AG10803 (cell line): ENCODE data around the gene ARHGAP44.

ENCODE experiments used
- DNase-seq: peaks from one replicate; pipeline ENCODE4 v3.0.0; 2010; ENCODE audit warnings: low read depth
- H3K4me3 ChIP-seq: 2 replicates; pipeline ENCODE4 v1.5.1; 2011; ENCODE audit warnings: mild to moderate bottlenecking, low read length, control low read depth
- TF ChIP-seq, protein P1 (sequence below): conservative IDR thresholded peaks from 2 replicates; pipeline ENCODE4 v1.5.1; 2011; ENCODE audit warnings: mild to moderate bottlenecking, low read length, control low read depth, inconsistent platforms

ARHGAP44 gene

DNA sequence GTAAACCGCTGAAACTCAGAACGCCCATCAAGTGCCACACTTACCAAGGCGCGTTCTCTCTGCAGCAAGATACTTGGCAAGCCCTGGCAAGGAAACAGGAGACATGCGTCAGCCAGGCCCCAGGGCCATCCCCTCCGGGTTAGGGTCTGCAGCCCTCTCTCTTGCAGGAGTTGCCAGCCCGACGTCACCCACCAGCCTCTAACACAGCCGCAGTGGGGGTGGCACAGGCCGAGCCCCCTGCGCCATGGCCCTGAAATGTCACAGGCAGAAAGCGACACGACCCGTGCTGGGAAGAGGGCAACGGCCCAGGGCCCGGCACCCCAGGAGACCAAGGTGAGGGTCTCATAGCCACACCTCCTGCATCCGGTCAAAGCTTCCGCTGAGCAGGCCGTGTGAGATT, 206.6 kb downstream of the ARHGAP44 start:
- no peak overlapping the region for H3K4me3 ChIP-seq
- TF ChIP-seq, protein P1, sequence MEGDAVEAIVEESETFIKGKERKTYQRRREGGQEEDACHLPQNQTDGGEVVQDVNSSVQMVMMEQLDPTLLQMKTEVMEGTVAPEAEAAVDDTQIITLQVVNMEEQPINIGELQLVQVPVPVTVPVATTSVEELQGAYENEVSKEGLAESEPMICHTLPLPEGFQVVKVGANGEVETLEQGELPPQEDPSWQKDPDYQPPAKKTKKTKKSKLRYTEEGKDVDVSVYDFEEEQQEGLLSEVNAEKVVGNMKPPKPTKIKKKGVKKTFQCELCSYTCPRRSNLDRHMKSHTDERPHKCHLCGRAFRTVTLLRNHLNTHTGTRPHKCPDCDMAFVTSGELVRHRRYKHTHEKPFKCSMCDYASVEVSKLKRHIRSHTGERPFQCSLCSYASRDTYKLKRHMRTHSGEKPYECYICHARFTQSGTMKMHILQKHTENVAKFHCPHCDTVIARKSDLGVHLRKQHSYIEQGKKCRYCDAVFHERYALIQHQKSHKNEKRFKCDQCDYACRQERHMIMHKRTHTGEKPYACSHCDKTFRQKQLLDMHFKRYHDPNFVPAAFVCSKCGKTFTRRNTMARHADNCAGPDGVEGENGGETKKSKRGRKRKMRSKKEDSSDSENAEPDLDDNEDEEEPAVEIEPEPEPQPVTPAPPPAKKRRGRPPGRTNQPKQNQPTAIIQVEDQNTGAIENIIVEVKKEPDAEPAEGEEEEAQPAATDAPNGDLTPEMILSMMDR = no peak
- no peak for DNase-seq

DNA sequence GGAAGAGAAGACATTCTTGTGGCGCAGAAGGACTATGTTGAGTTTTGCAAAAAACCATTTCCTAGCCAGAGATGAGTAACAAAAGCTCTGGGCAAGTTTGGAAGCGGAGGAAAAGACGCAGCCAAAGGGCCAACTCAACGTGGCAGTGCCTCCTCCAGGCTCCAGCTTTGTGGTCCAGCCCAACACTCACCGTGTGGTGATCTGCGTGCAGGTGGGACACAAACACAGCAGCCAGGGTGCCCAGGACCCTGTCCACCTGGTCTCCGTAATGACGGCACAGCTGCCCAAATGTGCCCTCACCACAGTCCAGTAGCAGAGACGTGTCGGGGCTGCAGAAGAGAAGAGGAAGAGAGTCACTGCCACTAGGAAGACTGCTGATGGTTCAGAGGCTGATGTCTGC, 207.1 kb downstream of the ARHGAP44 start:
- H3K4me3 ChIP-seq = no peak overlapping the region
- TF ChIP-seq, protein P1 = no peak
- no peak for DNase-seq

DNA sequence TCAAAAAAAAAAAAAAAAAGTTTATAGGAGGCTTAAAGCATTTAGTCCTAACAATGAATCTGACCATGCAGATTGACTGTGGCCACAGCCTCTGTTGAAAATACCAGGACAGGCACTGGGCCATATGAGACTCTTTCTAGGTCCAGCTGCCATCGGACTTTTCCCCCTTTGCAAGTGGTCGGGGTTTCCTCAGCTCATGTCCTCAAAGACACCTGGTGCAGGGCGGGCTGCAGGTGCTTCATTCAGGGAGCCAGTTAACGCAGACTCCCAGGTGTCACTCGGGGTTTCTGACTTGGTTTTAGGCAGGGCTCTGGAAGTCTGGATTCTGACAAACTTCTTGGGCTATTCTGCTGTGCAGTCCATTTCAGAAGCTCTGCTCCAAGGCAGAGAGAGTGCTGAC, 207.6 kb downstream of the ARHGAP44 start:
- H3K4me3 ChIP-seq = no peak overlapping the region
- DNase-seq = no peak
- TF ChIP-seq, protein P1 = no peak

DNA sequence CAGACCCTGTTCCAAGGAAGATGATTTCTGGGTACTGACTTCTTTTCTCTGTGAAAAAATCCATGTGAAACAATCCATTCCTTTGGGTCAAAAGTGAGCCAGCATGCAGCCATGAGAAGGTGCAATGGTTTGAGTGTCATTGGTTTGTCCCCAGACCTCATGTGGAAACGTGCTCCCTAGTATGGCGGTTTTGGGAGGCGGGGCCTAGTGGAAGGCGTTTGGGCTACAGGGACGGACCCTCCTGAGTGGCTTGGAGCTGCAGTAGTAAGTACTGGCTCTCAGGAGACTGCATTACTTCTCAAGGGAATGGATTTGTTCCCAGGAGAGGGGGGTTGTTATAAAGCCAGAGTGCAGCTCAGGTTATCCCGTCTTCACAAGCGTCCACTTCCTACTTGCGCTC, 209.2 kb downstream of the ARHGAP44 start:
- DNase-seq = no peak
- TF ChIP-seq, protein P1 = no peak
- H3K4me3 ChIP-seq = no peak overlapping the region

DNA sequence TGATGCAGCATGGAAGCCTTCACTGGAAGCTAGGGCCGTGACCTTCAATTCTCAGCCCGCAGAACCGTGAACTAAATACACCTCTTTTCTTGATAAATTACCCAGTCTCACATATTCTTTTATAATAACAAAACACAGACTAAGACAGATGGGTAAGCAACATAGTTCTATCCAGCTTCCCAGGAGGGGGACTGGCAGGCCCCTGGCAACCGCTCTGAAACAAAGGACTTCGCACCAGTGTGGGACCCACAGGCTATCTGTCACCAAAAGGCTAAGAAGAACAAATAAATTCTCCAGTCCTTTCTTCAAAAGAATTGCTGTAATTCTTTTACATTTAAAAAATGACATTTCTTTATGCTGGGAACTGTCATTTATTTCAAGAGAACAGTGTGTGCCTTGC, 209.6 kb downstream of the ARHGAP44 start:
- H3K4me3 ChIP-seq = no peak overlapping the region
- DNase-seq = no peak
- TF ChIP-seq, protein P1 = no peak

DNA sequence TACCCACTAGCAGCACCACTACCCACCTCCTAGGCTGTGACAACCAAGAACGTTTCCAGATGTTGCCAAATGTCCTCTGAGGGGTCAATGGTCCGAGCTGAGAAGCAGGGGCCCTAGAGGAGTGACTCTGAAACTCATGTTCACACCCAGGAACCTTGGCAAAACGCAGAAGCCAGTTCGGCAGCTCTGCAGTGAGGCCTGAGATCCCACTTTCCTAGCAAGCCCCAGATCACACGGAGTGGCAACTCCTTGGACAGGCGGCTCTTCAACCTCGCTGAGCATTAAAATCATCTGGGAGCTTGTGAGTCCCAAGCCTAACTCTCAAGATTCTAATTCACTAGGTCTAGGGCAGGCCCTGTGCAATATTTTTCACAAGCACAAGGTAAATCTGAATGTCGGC, 211.3 kb downstream of the ARHGAP44 start:
- TF ChIP-seq, protein P1 = no peak
- DNase-seq = no peak
- H3K4me3 ChIP-seq = no peak overlapping the region

DNA sequence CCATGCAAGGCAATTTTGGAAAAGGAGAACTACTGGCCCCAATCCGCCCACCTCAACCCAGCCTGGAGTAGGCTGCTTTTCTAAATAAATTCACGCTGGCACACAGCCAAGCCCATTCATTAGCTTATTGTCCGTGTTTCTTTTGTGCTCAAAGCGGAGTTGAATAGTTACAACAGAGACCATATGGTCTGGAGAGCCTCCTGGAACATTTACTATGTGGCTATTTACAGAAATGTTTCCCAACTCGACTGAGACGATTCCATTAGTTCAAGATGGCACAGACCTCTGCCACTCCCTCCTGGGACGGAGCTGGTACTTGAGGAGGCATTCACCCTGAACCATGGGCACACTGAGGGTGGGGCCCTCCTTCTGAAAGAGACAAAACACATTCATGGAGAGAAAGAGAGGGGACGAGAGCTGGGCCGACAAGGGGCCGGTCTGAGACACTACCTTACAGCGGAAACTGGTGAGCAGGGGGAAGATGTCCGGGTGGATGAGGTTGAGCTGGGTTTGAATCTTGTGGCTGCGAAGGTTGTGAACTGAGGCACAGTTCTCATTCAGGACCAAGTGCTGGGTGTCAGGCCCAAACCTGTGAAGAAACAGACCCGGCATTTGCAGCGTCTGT, 212.8 kb downstream of the ARHGAP44 start:
- DNase-seq = no peak
- H3K4me3 ChIP-seq = no peak overlapping the region
- TF ChIP-seq, protein P1 = no peak
